RWPE2 (cell line): ENCODE data around the gene PLEKHM3.
A peak's percentile ranks its signal among the peaks of the same experiment; 100 is the strongest.

Experiments
- ATAC-seq: fragments of 200-7000 bp; cut with Tn5 transposase; 3 replicates; pipeline ENCODE4 v1.9.1; 2021; ENCODE audit warnings: low read depth
- DNase-seq: peaks from one replicate; pipeline ENCODE4 v3.0.0-alpha.2; 2020; ENCODE audit warnings: low spot score
- H3K27ac ChIP-seq: fragments of 450-650 bp; 2 replicates; pipeline ENCODE4 v1.5.1; 2017; ENCODE audit warnings: mild to moderate bottlenecking; ENCODE audit not compliant: poor library complexity, severe bottlenecking
- H3K27me3 ChIP-seq: fragments of 250-450 bp; sonication (Bioruptor Pico); 2 replicates; pipeline ENCODE4 v1.5.1; 2021; ENCODE audit warnings: mild to moderate bottlenecking, moderate library complexity; ENCODE audit not compliant: insufficient read depth, poor library complexity, severe bottlenecking
- H3K36me3 ChIP-seq: fragments of 250-450 bp; sonication (Bioruptor Pico); 2 replicates; pipeline ENCODE4 v1.5.1; 2020; ENCODE audit warnings: low read depth, mild to moderate bottlenecking, moderate library complexity
- H3K4me1 ChIP-seq: fragments of 250-450 bp; sonication (Bioruptor Pico); 2 replicates; pipeline ENCODE4 v1.5.1; 2021; ENCODE audit warnings: mild to moderate bottlenecking, moderate library complexity; ENCODE audit not compliant: insufficient read depth, poor library complexity, severe bottlenecking
- H3K4me3 ChIP-seq: fragments of 250-450 bp; sonication (Bioruptor Pico); 2 replicates; pipeline ENCODE4 v1.5.1; 2021; ENCODE audit warnings: mild to moderate bottlenecking, moderate library complexity; ENCODE audit not compliant: severe bottlenecking
- H3K9me3 ChIP-seq: fragments of 250-450 bp; sonication (Bioruptor Pico); 2 replicates; pipeline ENCODE4 v1.5.1; 2021; ENCODE audit warnings: mild to moderate bottlenecking, moderate library complexity; ENCODE audit not compliant: severe bottlenecking
- CTCF ChIP-seq: fragments of 450-650 bp; IDR thresholded peaks from one replicate; pipeline ENCODE4 v1.5.1; 2017; ENCODE audit warnings: mild to moderate bottlenecking, moderate library complexity; ENCODE audit not compliant: poor library complexity, severe bottlenecking

The PLEKHM3 gene

DNA sequence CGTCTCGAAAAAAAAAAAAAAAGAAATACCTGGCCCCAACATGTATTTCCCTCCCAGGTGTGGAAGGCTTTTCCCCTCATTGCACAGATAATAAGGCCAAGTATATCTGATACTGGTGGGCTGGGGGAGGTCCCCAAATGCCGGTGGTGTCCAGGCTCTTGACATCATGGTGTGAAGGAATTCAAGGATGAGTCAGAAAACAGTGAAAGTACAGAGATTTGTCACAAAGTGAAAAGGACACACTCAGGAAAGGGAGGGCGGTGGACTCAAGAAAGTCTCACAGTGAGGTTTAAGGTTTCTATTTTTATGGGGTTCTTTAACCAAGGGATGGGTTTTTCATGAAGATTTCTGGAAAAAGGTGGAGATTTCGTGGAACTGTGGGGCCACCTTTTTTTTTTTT is 217.8 kb downstream of the PLEKHM3 start:
- Histone ChIP-seq H3K9me3 (no peaks in the 10 kb centered on the region), H3K4me3 (no peak overlapping the region), H3K27me3 (no peaks in the 10 kb centered on the region), H3K4me1 (peaks cover 32% of the 10 kb centered on the region), H3K27ac (no peak overlapping the region), H3K36me3 (no peaks in the 10 kb centered on the region)
- no peak for TF ChIP-seq CTCF
- ATAC-seq (no peak), DNase-seq (no peak)

DNA sequence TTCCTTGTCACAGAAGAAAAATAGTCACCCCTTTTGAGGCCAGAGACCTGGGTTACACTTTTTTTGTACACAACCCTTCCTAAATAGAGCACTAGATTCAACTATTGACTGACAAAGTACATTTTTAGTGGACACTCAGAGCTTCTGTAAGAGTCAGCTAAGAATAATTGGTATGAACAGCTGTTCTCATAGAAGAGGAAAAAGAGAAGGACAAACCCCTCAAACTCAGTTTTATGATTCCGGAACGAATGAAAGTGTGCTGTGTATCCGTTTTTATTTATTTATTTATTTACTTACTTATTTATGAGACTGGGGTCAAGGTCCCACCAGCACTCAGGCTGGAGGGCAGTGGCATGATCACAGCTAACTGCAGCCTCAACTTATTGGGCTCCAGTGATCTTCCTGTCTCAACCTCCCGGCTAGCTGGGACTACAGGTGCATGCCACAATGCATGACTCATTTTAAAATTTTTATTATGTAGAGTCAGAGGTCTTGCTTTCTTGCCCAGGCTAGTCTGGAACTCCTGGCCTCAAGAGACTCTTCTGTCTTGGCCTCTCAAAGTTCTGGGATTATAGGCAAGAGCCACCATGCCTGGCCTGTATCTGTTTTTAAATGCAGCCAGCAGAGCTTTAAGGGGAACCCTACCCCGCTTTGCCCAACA is 219.6 kb downstream of the PLEKHM3 start:
- H3K27ac ChIP-seq: peak overlapping the region; percentile 61
- peak; percentile 96 for ATAC-seq

GRCh38 chr2:207802650-207803049 is 222.7 kb downstream of the PLEKHM3 start:
- no peak overlapping the region for H3K27ac ChIP-seq
- no peaks in the 10 kb centered on the region for H3K36me3 ChIP-seq
- H3K27me3 ChIP-seq: no peaks in the 10 kb centered on the region
- no peak overlapping the region for H3K4me3 ChIP-seq
- peaks cover 16% of the 10 kb centered on the region for H3K4me1 ChIP-seq
- H3K9me3 ChIP-seq: no peaks in the 10 kb centered on the region
- ATAC-seq (no peak), DNase-seq (no peak)
- no peak for TF ChIP-seq CTCF

More for the DNA sequence above, 219.6 kb downstream of the PLEKHM3 start:
- H3K4me3 ChIP-seq: no peak overlapping the region
- no peaks in the 10 kb centered on the region for H3K9me3 ChIP-seq
- no peak for DNase-seq
- TF ChIP-seq CTCF: no peak
- H3K27me3 ChIP-seq: no peaks in the 10 kb centered on the region
- H3K36me3 ChIP-seq: no peaks in the 10 kb centered on the region
- H3K4me1 ChIP-seq: peaks cover 26% of the 10 kb centered on the region

DNA sequence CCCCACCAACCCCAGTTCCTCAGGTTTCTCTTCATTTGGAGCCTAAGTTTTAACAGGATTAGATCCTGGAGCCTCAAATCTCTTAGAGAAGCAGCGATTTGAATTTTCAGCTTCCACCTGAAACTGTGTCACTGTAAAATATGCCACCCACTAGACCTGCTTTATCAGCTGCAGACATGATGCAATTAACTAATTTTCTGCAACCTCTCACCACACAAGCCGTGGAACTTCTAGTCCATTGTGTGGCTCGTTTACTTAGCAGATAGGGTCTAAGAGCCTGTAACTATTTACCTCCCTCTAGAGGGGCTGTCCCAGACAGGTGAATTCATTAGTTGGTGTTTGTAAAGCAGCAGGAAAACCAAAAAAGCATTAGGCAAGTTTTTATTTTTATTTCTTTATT is 224.1 kb downstream of the PLEKHM3 start:
- no peaks in the 10 kb centered on the region for H3K36me3 ChIP-seq
- ATAC-seq (no peak), DNase-seq (no peak)
- H3K9me3 ChIP-seq: no peaks in the 10 kb centered on the region
- TF ChIP-seq CTCF: no peak
- peaks cover 10% of the 10 kb centered on the region for H3K4me1 ChIP-seq
- no peaks in the 10 kb centered on the region for H3K27me3 ChIP-seq
- H3K4me3 ChIP-seq: no peak overlapping the region
- no peak overlapping the region for H3K27ac ChIP-seq

DNA sequence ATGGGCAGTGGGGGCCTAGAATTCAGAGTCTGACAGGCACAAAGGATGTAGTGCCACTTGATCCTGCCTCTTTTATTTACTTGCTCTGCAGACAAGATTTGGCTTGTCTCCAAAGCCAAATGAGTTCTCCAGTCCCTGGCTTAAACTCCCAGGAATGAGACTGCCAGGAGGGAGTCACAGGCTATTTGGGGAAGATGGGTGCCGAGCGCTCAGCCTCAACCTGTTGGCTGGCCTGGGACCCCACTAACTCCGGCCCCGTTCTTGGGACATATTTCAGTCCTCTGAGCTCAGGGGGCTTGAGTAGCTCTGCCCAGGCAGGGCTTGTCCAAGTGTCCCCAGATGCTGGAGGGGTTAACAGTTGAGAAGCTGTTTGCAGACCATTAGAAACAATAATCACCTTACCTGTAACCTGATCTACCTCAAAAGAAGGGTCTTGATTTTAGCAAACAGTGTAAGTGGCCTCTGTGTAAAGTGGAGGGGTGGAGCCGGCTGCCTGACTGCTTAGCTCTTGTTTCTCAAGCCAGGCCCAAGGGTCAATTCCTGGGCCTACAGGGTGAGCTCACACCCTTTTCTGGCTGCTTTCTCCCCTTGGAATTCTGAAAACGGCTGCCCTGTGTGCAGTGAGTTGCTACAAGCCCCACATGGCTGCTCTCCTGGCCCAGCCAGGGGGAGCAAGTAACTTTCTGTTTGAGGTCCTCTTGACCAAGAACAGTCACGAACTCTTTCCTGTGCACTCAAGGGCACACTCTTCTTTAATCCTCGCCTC is 228.6 kb downstream of the PLEKHM3 start:
- TF ChIP-seq CTCF: no peak
- Histone ChIP-seq H3K27me3 (no peaks in the 10 kb centered on the region), H3K4me1 (peaks cover 5% of the 10 kb centered on the region), H3K27ac (no peak overlapping the region), H3K4me3 (no peak overlapping the region), H3K36me3 (no peaks in the 10 kb centered on the region), H3K9me3 (no peaks in the 10 kb centered on the region)
- DNase-seq: no peak
- peak; percentile 31; the same call in 1 of the 3 replicates for ATAC-seq
